HepG2 (cell line): Measurements from ENCODE around the gene PLCG1. TPM values are rescaled to one million over a fixed set of nuclear protein-coding genes. Genes with fewer than 3 reads are reported as not detected.

Source experiments
- CBFB ChIP-seq: sonication (generic); formaldehyde crosslinking; IDR thresholded peaks from 2 replicates; pipeline ENCODE4 v1.4.0; 2020; ENCODE audit warnings: missing genetic modification reagents
- CREM ChIP-seq, 2 experiments: sonication (generic) in 1 of 2; formaldehyde crosslinking in 1 of 2; IDR thresholded peaks; 2 replicates each; pipeline versions ENCODE4 v1.4.0 to v1.6.1; 2016 to 2020; ENCODE audit warnings: antibody characterized with exemption in 1 of 2, mild to moderate bottlenecking in 1 of 2, missing genetic modification reagents in 1 of 2
- FOSL1 ChIP-seq: sonication (generic); formaldehyde crosslinking; IDR thresholded peaks from 2 replicates; pipeline ENCODE4 v1.9.0; 2021; ENCODE audit warnings: missing genetic modification reagents, borderline replicate concordance
- MYNN ChIP-seq: sonication (generic); formaldehyde crosslinking; IDR thresholded peaks from 2 replicates; pipeline ENCODE4 v1.4.0; 2020; ENCODE audit warnings: mild to moderate bottlenecking, low read depth, missing genetic modification reagents
- SRSF4 ChIP-seq: fragments of 200-400 bp; formaldehyde crosslinking; IDR thresholded peaks from one replicate; pipeline ENCODE4 v1.6.1; 2018; ENCODE audit warnings: mild to moderate bottlenecking, low read depth, low read length, moderate library complexity; ENCODE audit not compliant: poor library complexity, severe bottlenecking
- XRCC5 ChIP-seq: fragments of 200-400 bp; formaldehyde crosslinking; optimal IDR thresholded peaks from 2 replicates; pipeline ENCODE3; 2017; ENCODE audit warnings: mild to moderate bottlenecking, low read length
- ZNF124 ChIP-seq: sonication (generic); formaldehyde crosslinking; IDR thresholded peaks from 2 replicates; pipeline ENCODE4 v1.4.0; 2020; ENCODE audit warnings: missing genetic modification reagents
- ZNF383 ChIP-seq: sonication (generic); formaldehyde crosslinking; IDR thresholded peaks from 2 replicates; pipeline ENCODE4 v1.4.0; 2020; ENCODE audit warnings: missing genetic modification reagents, mild to moderate bottlenecking, borderline replicate concordance
- ZNF510 ChIP-seq: sonication (generic); formaldehyde crosslinking; IDR thresholded peaks from 2 replicates; pipeline ENCODE4 v1.4.0; 2020; ENCODE audit warnings: low read depth, mild to moderate bottlenecking, missing genetic modification reagents
- ZNF709 ChIP-seq: sonication (generic); formaldehyde crosslinking; IDR thresholded peaks from 2 replicates; pipeline ENCODE4 v1.5.0; 2020; ENCODE audit warnings: mild to moderate bottlenecking, missing genetic modification reagents
- polyA plus RNA-seq, 8 experiments: library from polyadenylated mRNA; depleted of rRNA in 3 of 8; stranded (reverse) in 7 of 8; unstranded in 1 of 8; fragments of >200 nt; fragmentation: Illumina TruSeq in 4 of 8; extraction: Trizol in 4 of 8; gene quantifications; 2 replicates each; pipeline versions ENCODE4 v1.2.1 to v1.2.3, GENCODE V29; 2011 to 2016; ENCODE audit warnings: low read depth in 4 of 8, missing spikeins in 1 of 8, mixed read lengths in 1 of 8; ENCODE audit not compliant: insufficient read depth in 1 of 8
- total RNA-seq, 5 experiments: library from RNA; depleted of rRNA; stranded (reverse); fragments of >200 nt; fragmentation: Illumina TruSeq; extraction: Trizol; gene quantifications; 2 replicates each; pipeline ENCODE4 v1.2.3, GENCODE V29; 2016; ENCODE audit warnings: low read depth in 1 of 5
- TF ChIP-seq, protein P1 (sequence below): fragments of 450-650 bp; IDR thresholded peaks from 2 replicates; pipeline ENCODE4 v1.6.1; 2017; ENCODE audit warnings: mild to moderate bottlenecking
- TF ChIP-seq, protein P2 (sequence below): sonication (generic); formaldehyde crosslinking; IDR thresholded peaks from 2 replicates; pipeline ENCODE4 v1.8.1; 2023; ENCODE audit warnings: mild to moderate bottlenecking, missing genetic modification reagents
- TF ChIP-seq, protein P3 (sequence below): sonication (generic); formaldehyde crosslinking; conservative IDR thresholded peaks from 2 replicates; pipeline ENCODE4 v1.8.1; 2023; ENCODE audit warnings: missing genetic modification reagents
- TF ChIP-seq, protein P4 (sequence below): sonication (generic); formaldehyde crosslinking; IDR thresholded peaks from 2 replicates; pipeline ENCODE4 v1.4.0; 2020; ENCODE audit warnings: missing genetic modification reagents
- TF ChIP-seq, protein P5 (sequence below): sonication (generic); formaldehyde crosslinking; IDR thresholded peaks from 2 replicates; pipeline ENCODE4 v1.5.0; 2020; ENCODE audit warnings: missing genetic modification reagents
- TF ChIP-seq, protein P6 (sequence below): fragments of 450-650 bp; IDR thresholded peaks from 2 replicates; pipeline ENCODE4 v1.6.1; 2017

The PLCG1 gene
- total and polyA plus RNA-seq, 2 of the 13 experiments (the other 11 are each of a cell fraction or from before 2014, with no cell fraction given): 85.3 to 158 TPM

DNA sequence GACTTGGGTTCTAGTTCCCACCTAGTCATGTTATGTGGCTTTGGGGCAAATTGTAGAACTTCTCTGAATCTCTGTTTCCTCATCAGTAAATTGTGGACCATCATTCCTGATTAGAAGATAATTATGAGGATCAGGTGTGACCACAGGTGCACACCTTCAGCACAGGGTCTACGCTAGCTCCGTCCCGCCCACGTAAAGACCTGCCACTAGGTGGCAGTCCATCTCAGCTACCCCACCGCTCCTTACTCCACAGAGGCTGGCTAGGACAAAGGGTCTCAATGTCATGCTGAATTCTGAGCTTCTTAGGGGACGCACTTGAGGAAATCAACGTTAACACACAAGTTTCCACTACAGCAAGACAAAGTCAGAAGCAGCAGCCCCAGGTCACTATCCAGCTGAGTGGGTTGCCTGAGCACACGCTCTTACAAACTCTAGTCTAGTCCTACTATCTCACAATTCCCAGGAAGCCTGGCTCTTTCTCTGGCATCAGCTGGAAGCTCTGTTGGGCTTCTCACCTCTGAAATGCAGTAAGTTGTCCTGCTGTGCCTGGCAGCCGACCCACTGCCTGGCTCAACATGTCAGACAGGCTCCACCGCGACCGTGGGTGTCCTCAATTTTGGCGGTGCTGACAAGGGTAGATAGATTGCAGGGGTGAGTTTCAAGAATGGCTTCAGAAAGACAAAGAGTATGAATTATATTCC is 2.0 kb upstream of the PLCG1 start (continued):
- TF ChIP-seq, protein P1, sequence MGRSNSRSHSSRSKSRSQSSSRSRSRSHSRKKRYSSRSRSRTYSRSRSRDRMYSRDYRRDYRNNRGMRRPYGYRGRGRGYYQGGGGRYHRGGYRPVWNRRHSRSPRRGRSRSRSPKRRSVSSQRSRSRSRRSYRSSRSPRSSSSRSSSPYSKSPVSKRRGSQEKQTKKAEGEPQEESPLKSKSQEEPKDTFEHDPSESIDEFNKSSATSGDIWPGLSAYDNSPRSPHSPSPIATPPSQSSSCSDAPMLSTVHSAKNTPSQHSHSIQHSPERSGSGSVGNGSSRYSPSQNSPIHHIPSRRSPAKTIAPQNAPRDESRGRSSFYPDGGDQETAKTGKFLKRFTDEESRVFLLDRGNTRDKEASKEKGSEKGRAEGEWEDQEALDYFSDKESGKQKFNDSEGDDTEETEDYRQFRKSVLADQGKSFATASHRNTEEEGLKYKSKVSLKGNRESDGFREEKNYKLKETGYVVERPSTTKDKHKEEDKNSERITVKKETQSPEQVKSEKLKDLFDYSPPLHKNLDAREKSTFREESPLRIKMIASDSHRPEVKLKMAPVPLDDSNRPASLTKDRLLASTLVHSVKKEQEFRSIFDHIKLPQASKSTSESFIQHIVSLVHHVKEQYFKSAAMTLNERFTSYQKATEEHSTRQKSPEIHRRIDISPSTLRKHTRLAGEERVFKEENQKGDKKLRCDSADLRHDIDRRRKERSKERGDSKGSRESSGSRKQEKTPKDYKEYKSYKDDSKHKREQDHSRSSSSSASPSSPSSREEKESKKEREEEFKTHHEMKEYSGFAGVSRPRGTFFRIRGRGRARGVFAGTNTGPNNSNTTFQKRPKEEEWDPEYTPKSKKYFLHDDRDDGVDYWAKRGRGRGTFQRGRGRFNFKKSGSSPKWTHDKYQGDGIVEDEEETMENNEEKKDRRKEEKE: no peak
- TF ChIP-seq, protein P2, sequence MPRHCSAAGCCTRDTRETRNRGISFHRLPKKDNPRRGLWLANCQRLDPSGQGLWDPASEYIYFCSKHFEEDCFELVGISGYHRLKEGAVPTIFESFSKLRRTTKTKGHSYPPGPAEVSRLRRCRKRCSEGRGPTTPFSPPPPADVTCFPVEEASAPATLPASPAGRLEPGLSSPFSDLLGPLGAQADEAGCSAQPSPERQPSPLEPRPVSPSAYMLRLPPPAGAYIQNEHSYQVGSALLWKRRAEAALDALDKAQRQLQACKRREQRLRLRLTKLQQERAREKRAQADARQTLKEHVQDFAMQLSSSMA (CRISPR knock-in tag): no peak; the same call in 1 of the 2 replicates
- TF ChIP-seq XRCC5 (peak; percentile 96), CBFB (CRISPR knock-in tag) (no peak), ZNF709 (CRISPR knock-in tag) (no peak), CREM (IDR thresholded peaks at IDR 0.05) (peak; percentile 40; the same call in 1 of the 2 replicates), CREM (CRISPR knock-in tag; IDR thresholded peaks at IDR 0.05) (no peak), SRSF4 (no peak), ZNF124 (CRISPR knock-in tag) (peak; percentile 83), ZNF510 (CRISPR knock-in tag) (peak; percentile 39; the same call in 1 of the 2 replicates), FOSL1 (CRISPR knock-in tag) (no peak), ZNF383 (CRISPR knock-in tag) (0 out of 2 replicates have a peak, but pooled peaks have one; percentile 24), MYNN (0 out of 2 replicates have a peak, but pooled peaks have one; percentile 46)
- TF ChIP-seq, protein P3, sequence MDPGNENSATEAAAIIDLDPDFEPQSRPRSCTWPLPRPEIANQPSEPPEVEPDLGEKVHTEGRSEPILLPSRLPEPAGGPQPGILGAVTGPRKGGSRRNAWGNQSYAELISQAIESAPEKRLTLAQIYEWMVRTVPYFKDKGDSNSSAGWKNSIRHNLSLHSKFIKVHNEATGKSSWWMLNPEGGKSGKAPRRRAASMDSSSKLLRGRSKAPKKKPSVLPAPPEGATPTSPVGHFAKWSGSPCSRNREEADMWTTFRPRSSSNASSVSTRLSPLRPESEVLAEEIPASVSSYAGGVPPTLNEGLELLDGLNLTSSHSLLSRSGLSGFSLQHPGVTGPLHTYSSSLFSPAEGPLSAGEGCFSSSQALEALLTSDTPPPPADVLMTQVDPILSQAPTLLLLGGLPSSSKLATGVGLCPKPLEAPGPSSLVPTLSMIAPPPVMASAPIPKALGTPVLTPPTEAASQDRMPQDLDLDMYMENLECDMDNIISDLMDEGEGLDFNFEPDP: 0 out of 2 replicates have a peak, but pooled peaks have one; percentile 10
- TF ChIP-seq, protein P4, sequence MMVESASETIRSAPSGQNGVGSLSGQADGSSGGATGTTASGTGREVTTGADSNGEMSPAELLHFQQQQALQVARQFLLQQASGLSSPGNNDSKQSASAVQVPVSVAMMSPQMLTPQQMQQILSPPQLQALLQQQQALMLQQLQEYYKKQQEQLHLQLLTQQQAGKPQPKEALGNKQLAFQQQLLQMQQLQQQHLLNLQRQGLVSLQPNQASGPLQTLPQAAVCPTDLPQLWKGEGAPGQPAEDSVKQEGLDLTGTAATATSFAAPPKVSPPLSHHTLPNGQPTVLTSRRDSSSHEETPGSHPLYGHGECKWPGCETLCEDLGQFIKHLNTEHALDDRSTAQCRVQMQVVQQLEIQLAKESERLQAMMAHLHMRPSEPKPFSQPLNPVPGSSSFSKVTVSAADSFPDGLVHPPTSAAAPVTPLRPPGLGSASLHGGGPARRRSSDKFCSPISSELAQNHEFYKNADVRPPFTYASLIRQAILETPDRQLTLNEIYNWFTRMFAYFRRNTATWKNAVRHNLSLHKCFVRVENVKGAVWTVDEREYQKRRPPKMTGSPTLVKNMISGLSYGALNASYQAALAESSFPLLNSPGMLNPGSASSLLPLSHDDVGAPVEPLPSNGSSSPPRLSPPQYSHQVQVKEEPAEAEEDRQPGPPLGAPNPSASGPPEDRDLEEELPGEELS (CRISPR knock-in tag): no peak
- TF ChIP-seq, protein P5, sequence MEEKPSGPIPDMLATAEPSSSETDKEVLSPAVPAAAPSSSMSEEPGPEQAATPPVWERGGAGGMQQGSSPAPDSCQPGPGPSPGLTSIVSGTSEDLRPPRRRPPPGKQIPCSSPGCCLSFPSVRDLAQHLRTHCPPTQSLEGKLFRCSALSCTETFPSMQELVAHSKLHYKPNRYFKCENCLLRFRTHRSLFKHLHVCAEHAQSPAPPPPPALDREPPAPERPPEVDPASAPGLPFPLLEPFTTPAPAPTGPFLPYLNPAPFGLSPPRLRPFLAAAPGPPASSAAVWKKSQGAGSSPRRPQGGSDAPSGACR (CRISPR knock-in tag): no peak
- TF ChIP-seq, protein P6, sequence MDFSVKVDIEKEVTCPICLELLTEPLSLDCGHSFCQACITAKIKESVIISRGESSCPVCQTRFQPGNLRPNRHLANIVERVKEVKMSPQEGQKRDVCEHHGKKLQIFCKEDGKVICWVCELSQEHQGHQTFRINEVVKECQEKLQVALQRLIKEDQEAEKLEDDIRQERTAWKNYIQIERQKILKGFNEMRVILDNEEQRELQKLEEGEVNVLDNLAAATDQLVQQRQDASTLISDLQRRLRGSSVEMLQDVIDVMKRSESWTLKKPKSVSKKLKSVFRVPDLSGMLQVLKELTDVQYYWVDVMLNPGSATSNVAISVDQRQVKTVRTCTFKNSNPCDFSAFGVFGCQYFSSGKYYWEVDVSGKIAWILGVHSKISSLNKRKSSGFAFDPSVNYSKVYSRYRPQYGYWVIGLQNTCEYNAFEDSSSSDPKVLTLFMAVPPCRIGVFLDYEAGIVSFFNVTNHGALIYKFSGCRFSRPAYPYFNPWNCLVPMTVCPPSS: no peak
